ENCODE results near the gene CDC25C.
"Not testable (repeated sequence)": the region's sequence is repeated elsewhere in the genome, so short reads cannot be mapped to it uniquely, and the experiment has no call there.

CDC25C gene

GRCh38 chr5:138274189-138274853, 57.3 kb downstream of the CDC25C start, which contains the start of gene GFRA3:
TSS of gene GFRA3 (minus strand) at chr5:138274621. CDS start at chr5:138274424, 197 bp downstream.
- DNase-seq = no peak

- DNase-seq = no peak
These were observed 57.8 kb downstream of the CDC25C start for GRCh38 chr5:138273834-138274188.

GRCh38 chr5:138272681-138273080, 58.9 kb downstream of the CDC25C start:
- no peak for DNase-seq

GRCh38 chr5:138271281-138271680, 60.3 kb downstream of the CDC25C start:
- no peak for DNase-seq

GRCh38 chr5:138264183-138264582, 67.4 kb downstream of the CDC25C start:
- no peak for DNase-seq

- DNase-seq = no peak
These were observed 68.0 kb downstream of the CDC25C start for GRCh38 chr5:138263581-138263980.

- DNase-seq = no peak
These were observed 72.8 kb downstream of the CDC25C start for GRCh38 chr5:138258704-138259292.

- no peak for DNase-seq
These were observed 74.0 kb downstream of the CDC25C start for GRCh38 chr5:138257583-138257982.

- no peak for DNase-seq
These were observed 78.7 kb downstream of the CDC25C start for GRCh38 chr5:138252944-138253343.

- DNase-seq = not testable (repeated sequence)
These were observed 83.8 kb downstream of the CDC25C start for GRCh38 chr5:138247800-138248199.

- no peak for DNase-seq
These were observed 84.8 kb downstream of the CDC25C start for GRCh38 chr5:138246822-138247221.

- DNase-seq = no peak
These were observed 85.3 kb downstream of the CDC25C start for GRCh38 chr5:138246334-138246733.

- no peak for DNase-seq
These were observed 85.9 kb downstream of the CDC25C start for GRCh38 chr5:138245717-138246116.

GRCh38 chr5:138243794-138244193, 87.8 kb downstream of the CDC25C start:
- DNase-seq = no peak

GRCh38 chr5:138241688-138242571, 89.7 kb downstream of the CDC25C start:
- DNase-seq = no peak

GRCh38 chr5:138240650-138241385, 90.8 kb downstream of the CDC25C start:
- DNase-seq = no peak

GRCh38 chr5:138238034-138238433, 93.6 kb downstream of the CDC25C start:
- no peak for DNase-seq
